Putamen (tissue), 1 donor: ENCODE data around the gene PLXNA4.

Experiments used
- DNase-seq: peaks from one replicate; pipeline ENCODE4 v3.0.0-alpha.2; 2016; ENCODE audit warnings: low spot score

The PLXNA4 gene

DNA sequence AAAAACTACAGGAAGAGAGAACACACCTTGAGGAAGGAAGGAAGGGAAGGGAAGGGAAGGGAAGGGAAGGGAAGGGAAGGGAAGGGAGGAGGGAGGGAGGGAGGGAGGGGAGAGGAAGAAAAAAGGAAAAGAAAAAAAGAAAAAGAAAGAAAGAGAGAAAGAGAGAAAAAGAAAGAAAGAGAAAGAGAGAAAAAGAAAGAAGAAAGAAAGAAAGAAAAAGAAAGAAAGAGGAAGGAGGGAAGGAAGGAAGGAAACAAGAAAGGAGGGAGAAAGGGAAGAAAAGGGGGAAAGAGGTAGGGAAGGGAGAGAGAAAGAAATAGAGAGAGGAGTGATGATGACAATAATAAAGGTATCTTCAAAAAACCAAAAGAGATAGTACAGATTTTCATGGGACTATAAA lies 12.3 kb upstream of the PLXNA4 start:
- no peak for DNase-seq

- no peak for DNase-seq
Measured at GRCh38 chr7:132584796-132585494, 8.7 kb upstream of the PLXNA4 start.

GRCh38 chr7:132581431-132581830 lies 5.2 kb upstream of the PLXNA4 start:
- DNase-seq, result no peak

- DNase-seq, result peak; percentile 71
Measured at GRCh38 chr7:132580717-132581285, 4.5 kb upstream of the PLXNA4 start.

- no peak for DNase-seq
Measured at GRCh38 chr7:132580277-132580676, 4.0 kb upstream of the PLXNA4 start.

GRCh38 chr7:132579260-132579899 lies 3.1 kb upstream of the PLXNA4 start:
- DNase-seq, result no peak

DNA sequence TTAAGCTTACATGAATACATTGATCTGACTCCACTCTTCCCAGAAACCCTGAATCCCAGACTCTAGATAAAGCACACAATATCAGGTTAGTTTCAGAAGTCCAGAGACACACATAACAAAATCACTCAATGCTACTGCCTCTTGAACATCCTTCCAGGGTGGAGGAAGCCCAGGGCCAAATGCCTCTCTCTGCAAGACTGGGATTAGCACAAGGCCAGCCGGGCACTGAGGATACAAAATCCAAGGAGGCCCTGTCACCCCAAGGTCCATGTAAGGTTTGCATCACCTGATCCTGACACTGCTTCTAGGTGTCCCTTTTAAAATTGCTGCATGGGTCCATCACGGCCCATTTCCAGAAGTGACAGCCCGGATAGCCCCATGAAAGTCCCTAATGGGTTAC lies 2.6 kb upstream of the PLXNA4 start:
- no peak for DNase-seq

GRCh38 chr7:132578050-132578370 lies 1.7 kb upstream of the PLXNA4 start:
- no peak for DNase-seq

GRCh38 chr7:132577206-132578049 lies 1.2 kb upstream of the PLXNA4 start:
- DNase-seq, result peak; percentile 66

- DNase-seq, result no peak
Measured at GRCh38 chr7:132576721-132577085, 433 bp upstream of the PLXNA4 start.

- DNase-seq, result peak; percentile 63
Measured at GRCh38 chr7:132575419-132575981, 770 bp downstream of the PLXNA4 start.

- no peak for DNase-seq
Measured at GRCh38 chr7:132574223-132574622, 2.0 kb downstream of the PLXNA4 start.

GRCh38 chr7:132573251-132573955 lies 2.9 kb downstream of the PLXNA4 start:
- DNase-seq, result no peak

DNA sequence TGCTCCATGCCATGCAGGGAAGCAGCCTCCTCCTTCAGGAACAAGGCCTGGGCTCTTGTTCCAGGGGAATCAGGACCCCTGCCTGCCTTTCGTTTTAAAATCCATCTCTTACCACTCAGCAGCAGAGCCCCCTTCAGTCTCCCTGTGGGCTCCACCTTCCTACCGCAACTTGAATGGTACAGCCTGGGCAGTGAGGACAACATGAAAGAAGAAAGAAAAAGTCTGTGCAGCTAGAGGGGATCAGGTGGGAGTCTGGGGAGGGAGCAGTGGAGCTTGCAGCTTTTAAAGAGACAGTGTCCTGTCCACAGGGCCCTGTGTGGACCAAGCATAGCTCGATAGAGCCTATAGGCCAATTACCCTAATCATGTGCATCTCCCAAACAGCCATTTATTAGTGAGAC lies 3.7 kb downstream of the PLXNA4 start:
- DNase-seq, result no peak

GRCh38 chr7:132571970-132572369 lies 4.3 kb downstream of the PLXNA4 start:
- no peak for DNase-seq

- DNase-seq, result no peak
Measured at GRCh38 chr7:132569884-132570614, 6.2 kb downstream of the PLXNA4 start.

- no peak for DNase-seq
Measured at GRCh38 chr7:132568962-132569361, 7.3 kb downstream of the PLXNA4 start.

GRCh38 chr7:132565885-132566284 lies 10.4 kb downstream of the PLXNA4 start:
- no peak for DNase-seq

GRCh38 chr7:132565441-132565840 lies 10.8 kb downstream of the PLXNA4 start:
- DNase-seq, result no peak

GRCh38 chr7:132564849-132565248 lies 11.4 kb downstream of the PLXNA4 start:
- no peak for DNase-seq

- DNase-seq, result no peak
Measured at GRCh38 chr7:132564090-132564489, 12.2 kb downstream of the PLXNA4 start.
